ENCODE data around the gene GRM7. TPM values are rescaled to one million over a fixed set of nuclear protein-coding genes. Genes with fewer than 3 reads are reported as not detected.

GRM7 gene
- total and polyA plus RNA-seq, 2 experiments from 2014 or later = 0.40 TPM; not detected in 1

DNA sequence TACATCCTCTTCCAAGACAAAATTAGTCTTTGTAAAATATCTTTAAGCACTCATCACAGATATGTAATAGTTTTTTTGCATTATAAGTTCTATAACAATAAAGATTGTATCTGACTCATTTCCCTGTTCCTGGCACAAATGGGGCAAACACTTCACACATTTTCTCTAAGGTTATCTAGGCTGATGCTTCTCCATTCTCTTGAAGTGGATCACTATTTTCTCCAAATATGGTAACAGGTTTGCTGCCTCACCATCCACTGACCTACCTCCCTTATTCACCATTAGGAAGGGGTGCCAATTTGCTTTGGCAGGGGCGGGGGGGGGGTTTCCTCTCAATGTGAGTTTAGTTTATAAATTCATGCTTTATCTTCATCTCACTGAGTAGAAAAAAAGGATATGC is 873.0 kb downstream of the GRM7 start:
- no peak for TF ChIP-seq EZH2phosphoT487 (IDR thresholded peaks at IDR 0.05; ENCODE audit: unreplicated experiment)
- TF ChIP-seq, protein P1, sequence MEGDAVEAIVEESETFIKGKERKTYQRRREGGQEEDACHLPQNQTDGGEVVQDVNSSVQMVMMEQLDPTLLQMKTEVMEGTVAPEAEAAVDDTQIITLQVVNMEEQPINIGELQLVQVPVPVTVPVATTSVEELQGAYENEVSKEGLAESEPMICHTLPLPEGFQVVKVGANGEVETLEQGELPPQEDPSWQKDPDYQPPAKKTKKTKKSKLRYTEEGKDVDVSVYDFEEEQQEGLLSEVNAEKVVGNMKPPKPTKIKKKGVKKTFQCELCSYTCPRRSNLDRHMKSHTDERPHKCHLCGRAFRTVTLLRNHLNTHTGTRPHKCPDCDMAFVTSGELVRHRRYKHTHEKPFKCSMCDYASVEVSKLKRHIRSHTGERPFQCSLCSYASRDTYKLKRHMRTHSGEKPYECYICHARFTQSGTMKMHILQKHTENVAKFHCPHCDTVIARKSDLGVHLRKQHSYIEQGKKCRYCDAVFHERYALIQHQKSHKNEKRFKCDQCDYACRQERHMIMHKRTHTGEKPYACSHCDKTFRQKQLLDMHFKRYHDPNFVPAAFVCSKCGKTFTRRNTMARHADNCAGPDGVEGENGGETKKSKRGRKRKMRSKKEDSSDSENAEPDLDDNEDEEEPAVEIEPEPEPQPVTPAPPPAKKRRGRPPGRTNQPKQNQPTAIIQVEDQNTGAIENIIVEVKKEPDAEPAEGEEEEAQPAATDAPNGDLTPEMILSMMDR (conservative IDR thresholded peaks at IDR 0.05; ENCODE audit: low read depth in 2 of 2) = no peak
- no peak for TF ChIP-seq NANOG (IDR thresholded peaks at IDR 0.05; ENCODE audit: borderline replicate concordance)
- TF ChIP-seq, protein P2, sequence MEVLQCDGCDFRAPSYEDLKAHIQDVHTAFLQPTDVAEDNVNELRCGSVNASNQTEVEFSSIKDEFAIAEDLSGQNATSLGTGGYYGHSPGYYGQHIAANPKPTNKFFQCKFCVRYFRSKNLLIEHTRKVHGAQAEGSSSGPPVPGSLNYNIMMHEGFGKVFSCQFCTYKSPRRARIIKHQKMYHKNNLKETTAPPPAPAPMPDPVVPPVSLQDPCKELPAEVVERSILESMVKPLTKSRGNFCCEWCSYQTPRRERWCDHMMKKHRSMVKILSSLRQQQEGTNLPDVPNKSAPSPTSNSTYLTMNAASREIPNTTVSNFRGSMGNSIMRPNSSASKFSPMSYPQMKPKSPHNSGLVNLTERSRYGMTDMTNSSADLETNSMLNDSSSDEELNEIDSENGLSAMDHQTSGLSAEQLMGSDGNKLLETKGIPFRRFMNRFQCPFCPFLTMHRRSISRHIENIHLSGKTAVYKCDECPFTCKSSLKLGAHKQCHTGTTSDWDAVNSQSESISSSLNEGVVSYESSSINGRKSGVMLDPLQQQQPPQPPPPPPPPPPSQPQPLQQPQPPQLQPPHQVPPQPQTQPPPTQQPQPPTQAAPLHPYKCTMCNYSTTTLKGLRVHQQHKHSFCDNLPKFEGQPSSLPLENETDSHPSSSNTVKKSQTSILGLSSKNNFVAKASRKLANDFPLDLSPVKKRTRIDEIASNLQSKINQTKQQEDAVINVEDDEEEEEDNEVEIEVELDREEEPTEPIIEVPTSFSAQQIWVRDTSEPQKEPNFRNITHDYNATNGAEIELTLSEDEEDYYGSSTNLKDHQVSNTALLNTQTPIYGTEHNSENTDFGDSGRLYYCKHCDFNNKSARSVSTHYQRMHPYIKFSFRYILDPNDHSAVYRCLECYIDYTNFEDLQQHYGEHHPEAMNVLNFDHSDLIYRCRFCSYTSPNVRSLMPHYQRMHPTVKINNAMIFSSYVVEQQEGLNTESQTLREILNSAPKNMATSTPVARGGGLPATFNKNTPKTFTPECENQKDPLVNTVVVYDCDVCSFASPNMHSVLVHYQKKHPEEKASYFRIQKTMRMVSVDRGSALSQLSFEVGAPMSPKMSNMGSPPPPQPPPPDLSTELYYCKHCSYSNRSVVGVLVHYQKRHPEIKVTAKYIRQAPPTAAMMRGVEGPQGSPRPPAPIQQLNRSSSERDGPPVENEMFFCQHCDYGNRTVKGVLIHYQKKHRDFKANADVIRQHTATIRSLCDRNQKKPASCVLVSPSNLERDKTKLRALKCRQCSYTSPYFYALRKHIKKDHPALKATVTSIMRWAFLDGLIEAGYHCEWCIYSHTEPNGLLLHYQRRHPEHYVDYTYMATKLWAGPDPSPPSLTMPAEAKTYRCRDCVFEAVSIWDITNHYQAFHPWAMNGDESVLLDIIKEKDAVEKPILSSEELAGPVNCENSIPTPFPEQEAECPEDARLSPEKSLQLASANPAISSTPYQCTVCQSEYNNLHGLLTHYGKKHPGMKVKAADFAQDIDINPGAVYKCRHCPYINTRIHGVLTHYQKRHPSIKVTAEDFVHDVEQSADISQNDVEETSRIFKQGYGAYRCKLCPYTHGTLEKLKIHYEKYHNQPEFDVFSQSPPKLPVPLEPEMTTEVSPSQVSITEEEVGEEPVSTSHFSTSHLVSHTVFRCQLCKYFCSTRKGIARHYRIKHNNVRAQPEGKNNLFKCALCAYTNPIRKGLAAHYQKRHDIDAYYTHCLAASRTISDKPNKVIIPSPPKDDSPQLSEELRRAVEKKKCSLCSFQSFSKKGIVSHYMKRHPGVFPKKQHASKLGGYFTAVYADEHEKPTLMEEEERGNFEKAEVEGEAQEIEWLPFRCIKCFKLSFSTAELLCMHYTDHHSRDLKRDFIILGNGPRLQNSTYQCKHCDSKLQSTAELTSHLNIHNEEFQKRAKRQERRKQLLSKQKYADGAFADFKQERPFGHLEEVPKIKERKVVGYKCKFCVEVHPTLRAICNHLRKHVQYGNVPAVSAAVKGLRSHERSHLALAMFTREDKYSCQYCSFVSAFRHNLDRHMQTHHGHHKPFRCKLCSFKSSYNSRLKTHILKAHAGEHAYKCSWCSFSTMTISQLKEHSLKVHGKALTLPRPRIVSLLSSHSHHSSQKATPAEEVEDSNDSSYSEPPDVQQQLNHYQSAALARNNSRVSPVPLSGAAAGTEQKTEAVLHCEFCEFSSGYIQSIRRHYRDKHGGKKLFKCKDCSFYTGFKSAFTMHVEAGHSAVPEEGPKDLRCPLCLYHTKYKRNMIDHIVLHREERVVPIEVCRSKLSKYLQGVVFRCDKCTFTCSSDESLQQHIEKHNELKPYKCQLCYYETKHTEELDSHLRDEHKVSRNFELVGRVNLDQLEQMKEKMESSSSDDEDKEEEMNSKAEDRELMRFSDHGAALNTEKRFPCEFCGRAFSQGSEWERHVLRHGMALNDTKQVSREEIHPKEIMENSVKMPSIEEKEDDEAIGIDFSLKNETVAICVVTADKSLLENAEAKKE (CRISPR knock-in tag; IDR thresholded peaks at IDR 0.05) = no peak
- no peak for TF ChIP-seq ZNF114 (CRISPR knock-in tag; IDR thresholded peaks at IDR 0.05)
- no peak for TF ChIP-seq EZH2 (IDR thresholded peaks at IDR 0.05; ENCODE audit: low read depth, unreplicated experiment)
- TF ChIP-seq, protein P3, sequence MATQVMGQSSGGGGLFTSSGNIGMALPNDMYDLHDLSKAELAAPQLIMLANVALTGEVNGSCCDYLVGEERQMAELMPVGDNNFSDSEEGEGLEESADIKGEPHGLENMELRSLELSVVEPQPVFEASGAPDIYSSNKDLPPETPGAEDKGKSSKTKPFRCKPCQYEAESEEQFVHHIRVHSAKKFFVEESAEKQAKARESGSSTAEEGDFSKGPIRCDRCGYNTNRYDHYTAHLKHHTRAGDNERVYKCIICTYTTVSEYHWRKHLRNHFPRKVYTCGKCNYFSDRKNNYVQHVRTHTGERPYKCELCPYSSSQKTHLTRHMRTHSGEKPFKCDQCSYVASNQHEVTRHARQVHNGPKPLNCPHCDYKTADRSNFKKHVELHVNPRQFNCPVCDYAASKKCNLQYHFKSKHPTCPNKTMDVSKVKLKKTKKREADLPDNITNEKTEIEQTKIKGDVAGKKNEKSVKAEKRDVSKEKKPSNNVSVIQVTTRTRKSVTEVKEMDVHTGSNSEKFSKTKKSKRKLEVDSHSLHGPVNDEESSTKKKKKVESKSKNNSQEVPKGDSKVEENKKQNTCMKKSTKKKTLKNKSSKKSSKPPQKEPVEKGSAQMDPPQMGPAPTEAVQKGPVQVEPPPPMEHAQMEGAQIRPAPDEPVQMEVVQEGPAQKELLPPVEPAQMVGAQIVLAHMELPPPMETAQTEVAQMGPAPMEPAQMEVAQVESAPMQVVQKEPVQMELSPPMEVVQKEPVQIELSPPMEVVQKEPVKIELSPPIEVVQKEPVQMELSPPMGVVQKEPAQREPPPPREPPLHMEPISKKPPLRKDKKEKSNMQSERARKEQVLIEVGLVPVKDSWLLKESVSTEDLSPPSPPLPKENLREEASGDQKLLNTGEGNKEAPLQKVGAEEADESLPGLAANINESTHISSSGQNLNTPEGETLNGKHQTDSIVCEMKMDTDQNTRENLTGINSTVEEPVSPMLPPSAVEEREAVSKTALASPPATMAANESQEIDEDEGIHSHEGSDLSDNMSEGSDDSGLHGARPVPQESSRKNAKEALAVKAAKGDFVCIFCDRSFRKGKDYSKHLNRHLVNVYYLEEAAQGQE (IDR thresholded peaks at IDR 0.05; ENCODE audit: unreplicated experiment) = no peak
- H3K27me3 Mint-ChIP-seq (ENCODE audit: insufficient read depth, low read depth, poor library complexity) = peaks cover 4% of the 10 kb centered on the region
- no peaks in the 10 kb centered on the region for H3K79me2 ChIP-seq (replicated peaks; ENCODE audit: insufficient read depth)
- H3K4me3 Mint-ChIP-seq = no peak overlapping the region
- H3K36me3 Mint-ChIP-seq (ENCODE audit: low read depth) = no peaks in the 10 kb centered on the region
- H3K9me3 Mint-ChIP-seq = no peaks in the 10 kb centered on the region
- peaks cover 11% of the 10 kb centered on the region for H3K4me1 ChIP-seq (ENCODE audit: insufficient read depth)
- DNase-seq (ENCODE audit: low spot score) (no peak), ATAC-seq (no peak)
- H4K20me1 ChIP-seq (replicated peaks; ENCODE audit: insufficient read depth) = no peaks in the 10 kb centered on the region
- H3K4me2 ChIP-seq = no peak overlapping the region
- H3K4me1 Mint-ChIP-seq = peaks cover 15% of the 10 kb centered on the region; the same call in 2 of the 3 replicates
- no peak overlapping the region for H2AFZ ChIP-seq
- no peak overlapping the region for H3K4me3 ChIP-seq
- no peaks in the 10 kb centered on the region for H3K9me2 ChIP-seq (ENCODE audit: insufficient read depth)
- H3K27ac ChIP-seq (ENCODE audit: low read depth) = no peak overlapping the region
- no peaks in the 10 kb centered on the region for H3K36me3 ChIP-seq (ENCODE audit: insufficient read depth)
- H3K27me3 ChIP-seq (ENCODE audit: insufficient read depth) = no peaks in the 10 kb centered on the region
- no peaks in the 10 kb centered on the region for H3F3A ChIP-seq (replicated peaks; ENCODE audit: low read depth)
- H3K27ac Mint-ChIP-seq = no peak overlapping the region
